PFSK-1 (cell line): Measurements from ENCODE around the gene TMEM266.

Source experiments
- POLR2AphosphoS5 ChIP-seq: IDR thresholded peaks from 2 replicates; pipeline ENCODE4 v1.6.1; 2012; ENCODE audit warnings: low read depth, mild to moderate bottlenecking, control low read depth, low read length, moderate library complexity
- TF ChIP-seq, protein P1 (sequence below), 2 experiments: IDR thresholded peaks; 2 replicates each; pipeline versions ENCODE4 v1.6.1 to v1.8.0; 2011 to 2012; ENCODE audit warnings: low read depth in 2 of 2, low read length in 2 of 2, control low read depth in 1 of 2, inconsistent platforms in 1 of 2, mild to moderate bottlenecking in 1 of 2, moderate library complexity in 1 of 2; ENCODE audit not compliant: insufficient read depth in 1 of 2

DNA sequence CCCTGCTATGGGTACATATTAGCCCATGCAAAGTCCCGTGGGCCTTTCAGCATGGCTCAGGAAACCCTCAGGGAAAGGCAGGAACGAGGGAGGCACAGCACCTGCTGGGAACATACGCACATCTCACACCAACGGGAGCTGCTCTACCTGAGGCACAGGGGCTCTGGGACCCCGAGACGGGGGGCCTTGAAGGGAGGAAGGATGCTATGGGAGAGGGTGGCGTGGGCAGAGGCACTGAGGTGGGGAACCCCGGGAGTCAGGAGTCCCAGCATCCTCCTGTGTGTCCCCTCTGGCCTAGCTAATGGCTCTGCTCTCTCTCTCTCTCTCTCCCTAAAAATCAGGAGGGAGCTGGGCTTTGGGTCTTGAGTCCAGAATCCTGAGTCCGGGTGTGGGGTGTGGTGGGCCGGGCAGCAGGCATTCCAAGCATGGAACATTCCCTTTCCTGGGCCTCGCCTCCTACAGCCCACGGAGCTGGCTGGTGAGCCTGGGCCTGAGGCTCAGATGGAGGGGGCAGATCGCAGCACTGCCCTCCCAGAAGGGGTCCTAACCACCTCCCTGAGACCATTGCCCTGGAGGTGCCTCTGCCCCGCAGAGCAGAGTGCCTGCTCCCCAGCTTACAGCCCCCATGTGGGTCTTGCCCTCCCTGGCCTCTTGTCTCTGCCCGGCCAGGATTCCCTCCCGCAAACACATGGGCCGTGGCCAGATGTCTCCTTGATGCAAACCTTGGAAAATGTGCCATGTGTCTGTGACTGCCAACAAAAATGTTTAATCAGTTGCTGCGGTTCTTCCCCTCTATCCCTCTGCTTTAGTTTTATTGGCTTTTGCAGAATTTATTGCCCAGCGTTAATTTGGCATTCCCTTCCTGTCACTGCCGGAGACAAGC is 101.6 kb downstream of the TMEM266 start:
- no peak for TF ChIP-seq POLR2AphosphoS5
- TF ChIP-seq, protein P1, sequence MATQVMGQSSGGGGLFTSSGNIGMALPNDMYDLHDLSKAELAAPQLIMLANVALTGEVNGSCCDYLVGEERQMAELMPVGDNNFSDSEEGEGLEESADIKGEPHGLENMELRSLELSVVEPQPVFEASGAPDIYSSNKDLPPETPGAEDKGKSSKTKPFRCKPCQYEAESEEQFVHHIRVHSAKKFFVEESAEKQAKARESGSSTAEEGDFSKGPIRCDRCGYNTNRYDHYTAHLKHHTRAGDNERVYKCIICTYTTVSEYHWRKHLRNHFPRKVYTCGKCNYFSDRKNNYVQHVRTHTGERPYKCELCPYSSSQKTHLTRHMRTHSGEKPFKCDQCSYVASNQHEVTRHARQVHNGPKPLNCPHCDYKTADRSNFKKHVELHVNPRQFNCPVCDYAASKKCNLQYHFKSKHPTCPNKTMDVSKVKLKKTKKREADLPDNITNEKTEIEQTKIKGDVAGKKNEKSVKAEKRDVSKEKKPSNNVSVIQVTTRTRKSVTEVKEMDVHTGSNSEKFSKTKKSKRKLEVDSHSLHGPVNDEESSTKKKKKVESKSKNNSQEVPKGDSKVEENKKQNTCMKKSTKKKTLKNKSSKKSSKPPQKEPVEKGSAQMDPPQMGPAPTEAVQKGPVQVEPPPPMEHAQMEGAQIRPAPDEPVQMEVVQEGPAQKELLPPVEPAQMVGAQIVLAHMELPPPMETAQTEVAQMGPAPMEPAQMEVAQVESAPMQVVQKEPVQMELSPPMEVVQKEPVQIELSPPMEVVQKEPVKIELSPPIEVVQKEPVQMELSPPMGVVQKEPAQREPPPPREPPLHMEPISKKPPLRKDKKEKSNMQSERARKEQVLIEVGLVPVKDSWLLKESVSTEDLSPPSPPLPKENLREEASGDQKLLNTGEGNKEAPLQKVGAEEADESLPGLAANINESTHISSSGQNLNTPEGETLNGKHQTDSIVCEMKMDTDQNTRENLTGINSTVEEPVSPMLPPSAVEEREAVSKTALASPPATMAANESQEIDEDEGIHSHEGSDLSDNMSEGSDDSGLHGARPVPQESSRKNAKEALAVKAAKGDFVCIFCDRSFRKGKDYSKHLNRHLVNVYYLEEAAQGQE (IDR thresholded peaks at IDR 0.05; ENCODE audit: insufficient read depth in 1 of 2, low read depth in 2 of 2, low read length in 2 of 2) = no peak
